H9 (cell line): ENCODE data around the gene ACTL8. TPM values are rescaled to one million over a fixed set of nuclear protein-coding genes. Genes with fewer than 3 reads are reported as not detected.

Experiments used
- DNase-seq: peaks from one replicate; pipeline ENCODE4 v3.0.0-alpha.2; 2017
- H2AFZ ChIP-seq: one replicate; pipeline ENCODE4 v1.6.1; 2013; ENCODE audit warnings: mild to moderate bottlenecking, low read length, control low read depth, moderate library complexity
- H2AK5ac ChIP-seq: 2 replicates; pipeline ENCODE4 v1.6.1; 2013; ENCODE audit warnings: low read length, control low read depth, mixed read lengths; ENCODE audit not compliant: insufficient read length
- H2BK120ac ChIP-seq: one replicate; pipeline ENCODE4 v1.6.1; 2013; ENCODE audit warnings: low read depth, mild to moderate bottlenecking, low read length, control low read depth, inconsistent platforms; ENCODE audit not compliant: poor library complexity, severe bottlenecking
- H2BK12ac ChIP-seq: 2 replicates; pipeline ENCODE4 v1.6.1; 2013; ENCODE audit warnings: low read length, control low read depth, mixed read lengths, low read depth; ENCODE audit not compliant: insufficient read length
- H2BK15ac ChIP-seq: 2 replicates; pipeline ENCODE4 v1.6.1; 2013; ENCODE audit warnings: low read depth, low read length, control low read depth
- H2BK20ac ChIP-seq: one replicate; pipeline ENCODE4 v1.6.1; 2013; ENCODE audit warnings: low read depth, mild to moderate bottlenecking, low read length, control low read depth, inconsistent platforms; ENCODE audit not compliant: poor library complexity, severe bottlenecking
- H2BK5ac ChIP-seq: 2 replicates; pipeline ENCODE4 v1.6.1; 2013; ENCODE audit warnings: low read length, control low read depth, mixed read lengths; ENCODE audit not compliant: insufficient read length
- H3K14ac ChIP-seq: 2 replicates; pipeline ENCODE4 v1.6.1; 2013; ENCODE audit warnings: low read length, control low read depth; ENCODE audit not compliant: insufficient read depth
- H3K18ac ChIP-seq: 2 replicates; pipeline ENCODE4 v1.6.1; 2013; ENCODE audit warnings: low read depth, mild to moderate bottlenecking, mixed read lengths, low read length, control low read depth; ENCODE audit not compliant: insufficient read length
- H3K23ac ChIP-seq: 2 replicates; pipeline ENCODE4 v1.6.1; 2013; ENCODE audit warnings: low read length, control low read depth, mixed read lengths, low read depth; ENCODE audit not compliant: insufficient read length
- H3K23me2 ChIP-seq: 2 replicates; pipeline ENCODE4 v1.6.1; 2013; ENCODE audit warnings: low read depth, mild to moderate bottlenecking, mixed read lengths, low read length, control low read depth; ENCODE audit not compliant: insufficient read length, poor library complexity, severe bottlenecking
- H3K27ac ChIP-seq: 2 replicates; pipeline ENCODE4 v1.5.1; 2013; ENCODE audit warnings: low read length, control low read depth, mixed read lengths, low read depth; ENCODE audit not compliant: insufficient read length
- H3K27me3 ChIP-seq: 2 replicates; pipeline ENCODE4 v1.6.1; 2013; ENCODE audit warnings: low read length, control low read depth, inconsistent platforms; ENCODE audit not compliant: insufficient read depth
- H3K4ac ChIP-seq: 2 replicates; pipeline ENCODE4 v1.6.1; 2013; ENCODE audit warnings: low read depth, mild to moderate bottlenecking, control low read depth, inconsistent platforms, low read length, moderate library complexity
- H3K4me1 ChIP-seq: 2 replicates; pipeline ENCODE4 v1.6.1; 2013; ENCODE audit warnings: low read length, control low read depth, inconsistent platforms; ENCODE audit not compliant: insufficient read depth
- H3K4me2 ChIP-seq: 2 replicates; pipeline ENCODE4 v1.6.1; 2013; ENCODE audit warnings: low read length, control low read depth, mixed read lengths; ENCODE audit not compliant: insufficient read length, insufficient read depth
- H3K56ac ChIP-seq: 2 replicates; pipeline ENCODE4 v1.6.1; 2013; ENCODE audit warnings: low read depth, mild to moderate bottlenecking, mixed read lengths, low read length, control low read depth; ENCODE audit not compliant: insufficient read length
- H3K79me1 ChIP-seq: 2 replicates; pipeline ENCODE4 v1.6.1; 2013; ENCODE audit warnings: low read depth, mild to moderate bottlenecking, moderate library complexity, low read length, control low read depth, inconsistent platforms; ENCODE audit not compliant: insufficient read depth, poor library complexity, severe bottlenecking
- H3K79me2 ChIP-seq: 2 replicates; pipeline ENCODE4 v1.6.1; 2013; ENCODE audit warnings: low read length, control low read depth, inconsistent platforms; ENCODE audit not compliant: insufficient read depth
- H3K9ac ChIP-seq: 2 replicates; pipeline ENCODE4 v1.6.1; 2013; ENCODE audit warnings: low read length, control low read depth, mixed read lengths; ENCODE audit not compliant: insufficient read length; ENCODE audit errors: extremely low read depth
- H3K9me3 ChIP-seq: one replicate; pipeline ENCODE4 v1.6.1; 2013; ENCODE audit warnings: low read depth, low read length, inconsistent platforms; ENCODE audit not compliant: control insufficient read depth
- H3T11ph ChIP-seq: one replicate; pipeline ENCODE4 v1.6.1; 2013; ENCODE audit warnings: mild to moderate bottlenecking, low read length, control low read depth, inconsistent platforms
- H4K20me1 ChIP-seq: one replicate; pipeline ENCODE4 v1.6.1; 2013; ENCODE audit not compliant: control insufficient read depth, insufficient read length, insufficient read depth
- H4K5ac ChIP-seq: 2 replicates; pipeline ENCODE4 v1.6.1; 2013; ENCODE audit warnings: low read depth, mild to moderate bottlenecking, mixed read lengths, low read length, control low read depth; ENCODE audit not compliant: insufficient read length
- H4K8ac ChIP-seq: replicated peaks from 2 replicates; pipeline ENCODE4 v1.6.1; 2013; ENCODE audit warnings: low read length, control low read depth, mixed read lengths, low read depth; ENCODE audit not compliant: insufficient read length
- H4K91ac ChIP-seq: 2 replicates; pipeline ENCODE4 v1.6.1; 2013; ENCODE audit warnings: low read depth, mild to moderate bottlenecking, moderate library complexity, mixed read lengths, low read length, control low read depth; ENCODE audit not compliant: insufficient read length
- H3K27ac Mint-ChIP-seq, 3 experiments: 2 replicates in 2 of 3; 3 replicates in 1 of 3; pipeline ENCODE4 v1.8.0; 2020 to 2021; ENCODE audit warnings: mixed read lengths in 3 of 3, mild to moderate bottlenecking in 1 of 3, moderate library complexity in 1 of 3
- H3K27me3 Mint-ChIP-seq: 2 replicates; pipeline ENCODE4 v1.8.0; 2021; ENCODE audit warnings: low read depth, mild to moderate bottlenecking, moderate library complexity, mixed read lengths
- H3K36me3 Mint-ChIP-seq, 3 experiments: 2 replicates in 2 of 3; 3 replicates in 1 of 3; pipeline ENCODE4 v1.8.0; 2020 to 2021; ENCODE audit warnings: low read depth in 3 of 3, mixed read lengths in 3 of 3; ENCODE audit not compliant: insufficient read depth in 1 of 3
- H3K4me1 Mint-ChIP-seq, 2 experiments: 2 replicates each; pipeline ENCODE4 v1.8.0; 2020; ENCODE audit warnings: mixed read lengths in 2 of 2
- H3K4me3 Mint-ChIP-seq, 2 experiments: 2 replicates in 1 of 2; 3 replicates in 1 of 2; pipeline ENCODE4 v1.8.0; 2020 to 2021; ENCODE audit warnings: mild to moderate bottlenecking in 2 of 2, mixed read lengths in 2 of 2, moderate library complexity in 1 of 2
- H3K9me3 Mint-ChIP-seq, 2 experiments: 2 replicates in 1 of 2; 3 replicates in 1 of 2; pipeline ENCODE4 v1.8.0; 2020; ENCODE audit warnings: mild to moderate bottlenecking in 2 of 2, mixed read lengths in 2 of 2, moderate library complexity in 1 of 2
- CTCF ChIP-seq: fragments of 200-600 bp; sonication (generic); conservative IDR thresholded peaks from 3 replicates; pipeline ENCODE4 v1.8.0; 2021; ENCODE audit warnings: antibody characterized with exemption, mild to moderate bottlenecking
- WGBS: extraction: QIAGEN DNeasy Blood & Tissue Kit; methylation state at CpG from one replicate; pipeline ENCODE4 v1.1.7; 2013; ENCODE audit warnings: missing lambda C conversion rate, low lambda C conversion rate, mixed read lengths; ENCODE audit not compliant: insufficient read length; ENCODE audit errors: extremely low coverage; 5-methylcytosine and 5-hydroxymethylcytosine counted together
- total RNA-seq: library from RNA; stranded (reverse); gene quantifications from 2 replicates; pipeline ENCODE4 v1.2.1, GENCODE V29; 2021

The ACTL8 gene
- total RNA-seq, 1 experiment from 2014 or later: not detected

GRCh38 chr1:17798799-17799382 lies 43.8 kb downstream of the ACTL8 start:
- no peak overlapping the region for H2BK5ac ChIP-seq
- no peak overlapping the region for H4K91ac ChIP-seq
- no peak overlapping the region for H3K9ac ChIP-seq
- no peak overlapping the region for H3K4me3 Mint-ChIP-seq
- no CpG with 5 or more reads among the region's 16 CpGs for WGBS
- no peak overlapping the region for H3K4me2 ChIP-seq
- DNase-seq: no peak
- no peak overlapping the region for H3K4ac ChIP-seq
- no peak overlapping the region for H4K5ac ChIP-seq
- H3K4me1 ChIP-seq: no peaks in the 10 kb centered on the region
- no peak overlapping the region for H3K14ac ChIP-seq
- no peak overlapping the region for H3T11ph ChIP-seq
- no peak overlapping the region for H2AFZ ChIP-seq
- H3K79me2 ChIP-seq: no peaks in the 10 kb centered on the region
- H3K9me3 ChIP-seq: no peaks in the 10 kb centered on the region
- H3K23ac ChIP-seq: no peak overlapping the region
- H4K20me1 ChIP-seq: no peaks in the 10 kb centered on the region
- no peaks in the 10 kb centered on the region for H3K36me3 Mint-ChIP-seq
- no peak for TF ChIP-seq CTCF
- no peak overlapping the region for H2BK20ac ChIP-seq
- H4K8ac ChIP-seq: no peak overlapping the region
- H3K9me3 Mint-ChIP-seq: no peaks in the 10 kb centered on the region
- H3K27ac Mint-ChIP-seq: no peak overlapping the region
- H3K23me2 ChIP-seq: no peaks in the 10 kb centered on the region
- no peaks in the 10 kb centered on the region for H3K79me1 ChIP-seq
- H2AK5ac ChIP-seq: no peak overlapping the region
- no peak overlapping the region for H3K27ac ChIP-seq
- H2BK15ac ChIP-seq: no peak overlapping the region
- H3K56ac ChIP-seq: no peak overlapping the region
- H3K18ac ChIP-seq: no peak overlapping the region
- peaks cover 12% of the 10 kb centered on the region for H3K27me3 Mint-ChIP-seq
- peaks cover 0 to 4% of the 10 kb centered on the region in 2 experiments; a peak in 2 of 4 replicates for H3K4me1 Mint-ChIP-seq
- H2BK120ac ChIP-seq: no peak overlapping the region
- H2BK12ac ChIP-seq: no peak overlapping the region
- no peaks in the 10 kb centered on the region for H3K27me3 ChIP-seq
